Endodermal cell (in vitro differentiated cells): Measurements from ENCODE around the gene RLBP1. TPM values are rescaled to one million over a fixed set of nuclear protein-coding genes. Genes with fewer than 3 reads are reported as not detected.

Experiments
- DNase-seq: peaks from one replicate; pipeline ENCODE4 v3.0.0-alpha.2; 2017
- H3K27ac ChIP-seq: 2 replicates; pipeline ENCODE4 v1.5.1; 2013; ENCODE audit warnings: mild to moderate bottlenecking, low read depth, low read length, moderate library complexity
- H3K27me3 ChIP-seq: 2 replicates; pipeline ENCODE4 v1.6.1; 2013; ENCODE audit warnings: mild to moderate bottlenecking, low read length, moderate library complexity; ENCODE audit not compliant: insufficient read depth, control insufficient read depth, poor library complexity, severe bottlenecking
- H3K36me3 ChIP-seq: 2 replicates; pipeline ENCODE4 v1.7.0; 2013; ENCODE audit warnings: mild to moderate bottlenecking, low read length, moderate library complexity; ENCODE audit not compliant: control insufficient read depth, insufficient read depth
- H3K4me1 ChIP-seq: one replicate; pipeline ENCODE4 v1.7.0; 2013; ENCODE audit warnings: low read length; ENCODE audit not compliant: control insufficient read depth, insufficient read depth
- H3K4me3 ChIP-seq: 2 replicates; pipeline ENCODE4 v1.5.1; 2013; ENCODE audit warnings: mild to moderate bottlenecking, low read length, moderate library complexity
- H3K9ac ChIP-seq: 2 replicates; pipeline ENCODE4 v1.6.1; 2013; ENCODE audit warnings: mild to moderate bottlenecking, low read length, moderate library complexity; ENCODE audit not compliant: poor library complexity, severe bottlenecking; ENCODE audit errors: extremely low read depth
- H3K9me3 ChIP-seq: 2 replicates; pipeline ENCODE4 v1.6.1; 2013; ENCODE audit warnings: mild to moderate bottlenecking, low read length, moderate library complexity; ENCODE audit not compliant: control insufficient read depth
- H3K27ac Mint-ChIP-seq: 2 replicates; pipeline ENCODE4 v1.8.0; 2020; ENCODE audit warnings: mixed read lengths
- H3K27me3 Mint-ChIP-seq: 2 replicates; pipeline ENCODE4 v1.8.0; 2021; ENCODE audit warnings: mild to moderate bottlenecking, mixed read lengths; ENCODE audit not compliant: insufficient read depth
- H3K36me3 Mint-ChIP-seq: 2 replicates; pipeline ENCODE4 v1.8.0; 2020; ENCODE audit warnings: low read depth, mixed read lengths
- H3K4me1 Mint-ChIP-seq: 2 replicates; pipeline ENCODE4 v1.8.0; 2020; ENCODE audit warnings: mixed read lengths
- H3K4me3 Mint-ChIP-seq: 2 replicates; pipeline ENCODE4 v1.8.0; 2020; ENCODE audit warnings: mild to moderate bottlenecking, moderate library complexity, mixed read lengths
- H3K9me3 Mint-ChIP-seq: 2 replicates; pipeline ENCODE4 v1.8.0; 2020; ENCODE audit warnings: mild to moderate bottlenecking, mixed read lengths
- WGBS, 2 experiments: methylation state at CpG; one replicate each; pipeline versions ENCODE4 v1.1.5 to v1.1.7; 2013; ENCODE audit warnings: missing lambda C conversion rate in 2 of 2, mixed read lengths in 1 of 2; ENCODE audit not compliant: insufficient coverage in 1 of 2, insufficient read length in 1 of 2; 5-methylcytosine and 5-hydroxymethylcytosine counted together
- total RNA-seq, 2 donors: library from RNA; stranded (reverse); fragmentation: NEBNext Ultra II Directional in 1 of 2; extraction: Animal tissue kit (Norgen Biotek cat#: 25700) in 1 of 2; gene quantifications; 2 replicates in 1 of 2; 3 replicates in 1 of 2; pipeline ENCODE4 v1.2.1, GENCODE V29; 2021
- TF ChIP-seq, protein P1 (sequence below): fragments of 200-600 bp; sonication (generic); conservative IDR thresholded peaks from 2 replicates; pipeline ENCODE4 v1.5.0; 2021; ENCODE audit warnings: antibody characterized with exemption, mild to moderate bottlenecking

Gene RLBP1
- total RNA-seq, 2 donors from 2014 or later, result not detected

DNA sequence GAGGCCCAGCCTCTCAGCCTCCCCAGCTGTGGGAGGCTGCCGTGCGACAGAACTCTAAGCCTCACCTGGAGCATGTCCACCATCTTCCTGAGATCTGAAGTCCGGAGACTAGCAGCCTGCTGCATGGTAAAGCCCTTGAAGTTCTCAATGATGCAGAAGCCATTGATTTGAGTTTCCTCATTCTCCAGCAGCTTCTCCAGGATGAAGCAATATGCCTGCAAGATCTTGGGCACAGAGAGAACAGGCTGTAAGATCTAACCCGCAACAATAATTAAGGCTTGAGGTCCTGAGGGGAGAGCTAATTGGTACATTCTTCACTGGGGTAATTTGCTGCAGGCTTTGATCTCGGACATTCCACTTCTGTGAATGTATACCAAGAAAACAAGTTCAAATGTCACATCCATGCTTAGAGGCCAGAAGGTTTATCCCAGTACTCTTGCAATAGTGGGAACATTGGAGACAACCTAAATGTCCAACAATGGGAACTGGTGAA, 9.7 kb downstream of the RLBP1 start:
- no peaks in the 10 kb centered on the region for H3K36me3 Mint-ChIP-seq

DNA sequence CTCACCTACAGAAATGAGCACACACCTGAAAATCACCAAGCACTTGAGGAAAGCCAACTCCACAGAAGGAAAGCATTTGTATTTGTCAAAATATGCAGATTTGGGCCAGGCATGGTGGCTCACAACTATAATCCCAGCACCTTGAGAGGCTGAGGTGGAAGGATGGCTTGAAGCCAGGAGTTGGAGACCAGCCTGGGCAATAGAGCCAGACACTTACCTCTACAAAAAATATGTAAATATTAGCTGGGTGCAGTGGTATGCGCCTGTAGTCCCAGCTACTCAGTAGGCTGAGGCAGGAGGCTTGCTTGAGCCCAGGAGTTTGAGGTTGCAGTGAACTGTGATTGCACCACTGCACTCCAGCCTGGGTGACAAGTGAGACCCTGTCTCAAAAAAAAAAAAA, 12.3 kb downstream of the RLBP1 start:
- Histone ChIP-seq H3K27me3 (no peaks in the 10 kb centered on the region), H3K9me3 (no peaks in the 10 kb centered on the region), H3K4me3 (no peak overlapping the region), H3K36me3 (no peaks in the 10 kb centered on the region), H3K9ac (no peak overlapping the region), H3K4me1 (no peaks in the 10 kb centered on the region), H3K27ac (no peak overlapping the region)
- no peaks in the 10 kb centered on the region for H3K36me3 Mint-ChIP-seq
- peaks cover 4% of the 10 kb centered on the region for H3K27me3 Mint-ChIP-seq
- no peak overlapping the region for H3K4me3 Mint-ChIP-seq
- 81 to 83% methylated on average over 1 of the region's 1 CpG for WGBS, 2 experiments
- no peak for DNase-seq
- peaks cover 2% of the 10 kb centered on the region for H3K4me1 Mint-ChIP-seq
- TF ChIP-seq, protein P1, sequence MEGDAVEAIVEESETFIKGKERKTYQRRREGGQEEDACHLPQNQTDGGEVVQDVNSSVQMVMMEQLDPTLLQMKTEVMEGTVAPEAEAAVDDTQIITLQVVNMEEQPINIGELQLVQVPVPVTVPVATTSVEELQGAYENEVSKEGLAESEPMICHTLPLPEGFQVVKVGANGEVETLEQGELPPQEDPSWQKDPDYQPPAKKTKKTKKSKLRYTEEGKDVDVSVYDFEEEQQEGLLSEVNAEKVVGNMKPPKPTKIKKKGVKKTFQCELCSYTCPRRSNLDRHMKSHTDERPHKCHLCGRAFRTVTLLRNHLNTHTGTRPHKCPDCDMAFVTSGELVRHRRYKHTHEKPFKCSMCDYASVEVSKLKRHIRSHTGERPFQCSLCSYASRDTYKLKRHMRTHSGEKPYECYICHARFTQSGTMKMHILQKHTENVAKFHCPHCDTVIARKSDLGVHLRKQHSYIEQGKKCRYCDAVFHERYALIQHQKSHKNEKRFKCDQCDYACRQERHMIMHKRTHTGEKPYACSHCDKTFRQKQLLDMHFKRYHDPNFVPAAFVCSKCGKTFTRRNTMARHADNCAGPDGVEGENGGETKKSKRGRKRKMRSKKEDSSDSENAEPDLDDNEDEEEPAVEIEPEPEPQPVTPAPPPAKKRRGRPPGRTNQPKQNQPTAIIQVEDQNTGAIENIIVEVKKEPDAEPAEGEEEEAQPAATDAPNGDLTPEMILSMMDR, result no peak
- H3K9me3 Mint-ChIP-seq, result no peaks in the 10 kb centered on the region
- no peak overlapping the region for H3K27ac Mint-ChIP-seq

More for the DNA sequence above, 9.7 kb downstream of the RLBP1 start:
- 93 to 94% methylated on average over 3 to 5 of the region's 5 CpGs for WGBS, 2 experiments
- no peak overlapping the region for H3K4me3 Mint-ChIP-seq
- peaks cover under 1% of the 10 kb centered on the region for H3K4me1 Mint-ChIP-seq
- peaks cover 4% of the 10 kb centered on the region for H3K27me3 Mint-ChIP-seq
- no peak for DNase-seq
- TF ChIP-seq, protein P1, result no peak
- Histone ChIP-seq H3K36me3 (no peaks in the 10 kb centered on the region), H3K27me3 (no peaks in the 10 kb centered on the region), H3K9me3 (no peaks in the 10 kb centered on the region), H3K4me1 (no peaks in the 10 kb centered on the region), H3K4me3 (no peak overlapping the region), H3K9ac (no peak overlapping the region), H3K27ac (no peak overlapping the region)
- no peaks in the 10 kb centered on the region for H3K9me3 Mint-ChIP-seq
- no peak overlapping the region for H3K27ac Mint-ChIP-seq

DNA sequence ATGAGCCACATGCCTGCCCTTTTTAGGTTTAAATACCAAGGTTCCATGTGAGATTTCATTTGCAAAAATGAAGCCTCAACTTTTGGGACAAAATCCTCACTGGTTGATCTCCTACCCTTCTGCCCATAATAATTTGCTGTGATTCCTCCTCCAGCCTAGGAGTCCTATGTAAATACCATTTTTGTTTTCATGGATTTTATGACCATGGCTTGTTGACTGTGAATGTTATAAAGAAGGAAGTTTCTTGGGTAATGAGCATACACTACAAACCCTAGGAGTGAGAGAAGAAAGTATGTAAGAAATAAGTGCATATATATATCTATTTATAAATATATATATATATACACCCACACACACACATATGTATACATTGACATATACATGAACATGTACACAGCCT, 13.1 kb downstream of the RLBP1 start:
- H3K4me3 ChIP-seq, result no peak overlapping the region
- no peak overlapping the region for H3K27ac ChIP-seq
- H3K36me3 ChIP-seq, result no peaks in the 10 kb centered on the region
- peaks cover 2% of the 10 kb centered on the region for H3K4me1 Mint-ChIP-seq
- no peak for DNase-seq
- no peak overlapping the region for H3K27ac Mint-ChIP-seq
- no peaks in the 10 kb centered on the region for H3K9me3 Mint-ChIP-seq
- no peak overlapping the region for H3K9ac ChIP-seq
- H3K36me3 Mint-ChIP-seq, result no peaks in the 10 kb centered on the region
- no peaks in the 10 kb centered on the region for H3K4me1 ChIP-seq
- no peaks in the 10 kb centered on the region for H3K27me3 ChIP-seq
- TF ChIP-seq, protein P1, result no peak
- H3K27me3 Mint-ChIP-seq, result peaks cover 4% of the 10 kb centered on the region
- no peak overlapping the region for H3K4me3 Mint-ChIP-seq
- no peaks in the 10 kb centered on the region for H3K9me3 ChIP-seq
